Hepatocyte (in vitro differentiated cells): ENCODE results near the gene TAS2R40. TPM values are rescaled to one million over a fixed set of nuclear protein-coding genes. Genes with fewer than 3 reads are reported as not detected.

Experiments used
- DNase-seq: peaks from one replicate; pipeline ENCODE4 v3.0.0-alpha.2; 2016; ENCODE audit warnings: low spot score
- H2AFZ ChIP-seq: fragments of 200-600 bp; sonication (generic); 2 replicates; pipeline ENCODE4 v1.6.0; 2016; ENCODE audit warnings: antibody characterized with exemption, mild to moderate bottlenecking
- H3K27ac ChIP-seq: fragments of 200-600 bp; sonication (generic); 2 replicates; pipeline ENCODE4 v1.5.1; 2016; ENCODE audit warnings: mild to moderate bottlenecking
- H3K27me3 ChIP-seq: fragments of 200-600 bp; sonication (generic); 2 replicates; pipeline ENCODE4 v1.6.1; 2016
- H3K36me3 ChIP-seq: fragments of 200-600 bp; sonication (generic); replicated peaks from 2 replicates; pipeline ENCODE4 v1.5.1; 2016; ENCODE audit warnings: low read depth; ENCODE audit not compliant: insufficient read depth
- H3K4me1 ChIP-seq: fragments of 200-600 bp; sonication (generic); 2 replicates; pipeline ENCODE4 v1.5.1; 2016; ENCODE audit warnings: mild to moderate bottlenecking, moderate library complexity; ENCODE audit not compliant: insufficient read depth
- H3K4me2 ChIP-seq: fragments of 200-600 bp; sonication (generic); 2 replicates; pipeline ENCODE4 v1.6.0; 2016
- H3K4me3 ChIP-seq: fragments of 200-600 bp; sonication (generic); 2 replicates; pipeline ENCODE4 v1.5.1; 2016; ENCODE audit warnings: mild to moderate bottlenecking
- H3K79me2 ChIP-seq: fragments of 200-600 bp; sonication (generic); 2 replicates; pipeline ENCODE4 v1.6.0; 2017; ENCODE audit warnings: mild to moderate bottlenecking
- H3K9me2 ChIP-seq: fragments of 200-600 bp; sonication (generic); replicated peaks from 2 replicates; pipeline ENCODE4 v1.6.0; 2017; ENCODE audit warnings: mild to moderate bottlenecking; ENCODE audit not compliant: insufficient read depth
- H3K9me3 ChIP-seq: fragments of 200-600 bp; sonication (generic); 2 replicates; pipeline ENCODE4 v1.5.1; 2016; ENCODE audit warnings: low read depth, mild to moderate bottlenecking
- H4K20me1 ChIP-seq: fragments of 200-600 bp; sonication (generic); 2 replicates; pipeline ENCODE4 v1.6.0; 2016; ENCODE audit warnings: mild to moderate bottlenecking; ENCODE audit not compliant: insufficient read depth, poor library complexity, severe bottlenecking
- EZH2 ChIP-seq: fragments of 200-600 bp; sonication (generic); IDR thresholded peaks from 2 replicates; pipeline ENCODE4 v1.6.1; 2016; ENCODE audit warnings: antibody characterized with exemption, mild to moderate bottlenecking, borderline replicate concordance
- EZH2phosphoT487 ChIP-seq: fragments of 200-600 bp; sonication (generic); IDR thresholded peaks from one replicate; pipeline ENCODE4 v1.6.1; 2018; ENCODE audit warnings: antibody characterized with exemption, mild to moderate bottlenecking, low read depth, moderate library complexity; ENCODE audit not compliant: unreplicated experiment, severe bottlenecking
- WGBS: methylation state at CpG from one replicate; pipeline ENCODE4 v1.1.6; 2016; ENCODE audit warnings: low lambda C conversion rate; ENCODE audit errors: missing lambda C conversion rate; 5-methylcytosine and 5-hydroxymethylcytosine counted together
- polyA plus RNA-seq: library from polyadenylated mRNA; unstranded; fragments of >200 nt; fragmentation: Nextera tagmentation; extraction: Ambion mirVana; gene quantifications from 2 replicates; pipeline ENCODE4 v1.2.1, GENCODE V29; 2016
- total RNA-seq: library from RNA; depleted of rRNA; stranded (reverse); fragments of >200 nt; gene quantifications from 2 replicates; pipeline ENCODE4 v1.2.3, GENCODE V29; 2014
- TF ChIP-seq, protein P1 (sequence below): fragments of 200-600 bp; sonication (generic); IDR thresholded peaks from 2 replicates; pipeline ENCODE4 v1.5.1; 2016; ENCODE audit warnings: antibody characterized with exemption, mild to moderate bottlenecking; ENCODE audit not compliant: poor library complexity

Gene TAS2R40
- total and polyA plus RNA-seq, 2 experiments from 2014 or later, result not detected

DNA sequence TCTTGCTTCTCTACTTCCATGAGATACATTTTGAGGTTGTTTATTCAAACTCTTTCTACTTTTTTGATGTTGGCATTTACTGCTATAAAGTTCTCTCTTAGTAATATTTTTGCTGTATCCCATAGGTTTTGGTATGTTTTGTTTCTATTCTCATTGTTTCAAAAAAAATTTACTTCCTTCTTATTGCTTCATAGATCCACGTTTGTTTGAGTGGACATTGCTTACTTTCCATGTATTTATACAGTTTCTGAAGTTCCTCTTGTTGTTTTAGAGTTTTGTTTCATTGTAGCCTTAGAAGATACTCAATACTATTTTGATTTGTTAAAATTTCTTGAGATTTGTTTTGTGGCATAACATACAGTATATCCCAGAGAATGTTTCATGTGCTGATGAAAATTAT, 13.7 kb downstream of the TAS2R40 start:
- Histone ChIP-seq H3K9me2 (no peaks in the 10 kb centered on the region), H3K27ac (no peak overlapping the region), H3K4me2 (no peak overlapping the region), H3K27me3 (no peaks in the 10 kb centered on the region), H4K20me1 (no peaks in the 10 kb centered on the region), H3K36me3 (no peaks in the 10 kb centered on the region), H3K79me2 (no peaks in the 10 kb centered on the region), H3K9me3 (peaks cover 5% of the 10 kb centered on the region), H3K4me3 (no peak overlapping the region), H3K4me1 (no peaks in the 10 kb centered on the region), H2AFZ (no peak overlapping the region)
- DNase-seq, result no peak
- WGBS, result 54% methylated on average over 1 of the region's 1 CpG
- TF ChIP-seq, protein P1, sequence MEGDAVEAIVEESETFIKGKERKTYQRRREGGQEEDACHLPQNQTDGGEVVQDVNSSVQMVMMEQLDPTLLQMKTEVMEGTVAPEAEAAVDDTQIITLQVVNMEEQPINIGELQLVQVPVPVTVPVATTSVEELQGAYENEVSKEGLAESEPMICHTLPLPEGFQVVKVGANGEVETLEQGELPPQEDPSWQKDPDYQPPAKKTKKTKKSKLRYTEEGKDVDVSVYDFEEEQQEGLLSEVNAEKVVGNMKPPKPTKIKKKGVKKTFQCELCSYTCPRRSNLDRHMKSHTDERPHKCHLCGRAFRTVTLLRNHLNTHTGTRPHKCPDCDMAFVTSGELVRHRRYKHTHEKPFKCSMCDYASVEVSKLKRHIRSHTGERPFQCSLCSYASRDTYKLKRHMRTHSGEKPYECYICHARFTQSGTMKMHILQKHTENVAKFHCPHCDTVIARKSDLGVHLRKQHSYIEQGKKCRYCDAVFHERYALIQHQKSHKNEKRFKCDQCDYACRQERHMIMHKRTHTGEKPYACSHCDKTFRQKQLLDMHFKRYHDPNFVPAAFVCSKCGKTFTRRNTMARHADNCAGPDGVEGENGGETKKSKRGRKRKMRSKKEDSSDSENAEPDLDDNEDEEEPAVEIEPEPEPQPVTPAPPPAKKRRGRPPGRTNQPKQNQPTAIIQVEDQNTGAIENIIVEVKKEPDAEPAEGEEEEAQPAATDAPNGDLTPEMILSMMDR, result no peak
- no peak for TF ChIP-seq EZH2
- TF ChIP-seq EZH2phosphoT487, result no peak

DNA sequence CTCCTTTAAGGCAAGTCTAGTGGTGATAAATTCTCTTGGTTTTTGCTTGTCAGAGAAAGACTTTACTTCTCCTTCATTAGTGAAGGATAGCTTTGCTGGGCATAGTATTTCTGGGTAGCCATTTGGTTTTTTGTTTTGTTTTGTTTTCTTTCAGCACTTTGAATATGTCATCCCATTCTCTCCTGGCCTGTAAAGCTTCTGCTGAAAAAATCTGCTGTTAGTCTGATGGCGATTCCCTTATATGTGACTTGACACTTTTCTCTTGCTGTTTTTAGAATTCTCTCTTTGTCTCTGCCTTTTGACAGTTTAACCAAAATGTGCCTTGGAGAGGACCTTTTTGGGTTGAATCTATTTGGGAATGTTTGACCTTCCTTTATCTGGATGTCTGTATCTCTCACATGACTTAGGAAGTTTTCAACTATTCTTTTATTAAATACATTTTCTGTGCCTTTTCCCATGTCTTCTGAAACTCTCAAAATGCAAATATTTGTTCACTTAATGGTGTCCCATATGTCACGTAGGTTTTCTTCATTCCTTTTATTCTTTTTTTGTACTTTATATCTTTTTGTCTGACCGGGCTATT, 14.7 kb downstream of the TAS2R40 start:
- DNase-seq, result no peak
- H4K20me1 ChIP-seq, result no peaks in the 10 kb centered on the region
- no peak overlapping the region for H2AFZ ChIP-seq
- H3K9me3 ChIP-seq, result peaks cover 5% of the 10 kb centered on the region
- H3K27me3 ChIP-seq, result no peaks in the 10 kb centered on the region
- no peak overlapping the region for H3K4me3 ChIP-seq
- no peak for TF ChIP-seq EZH2
- no peak for TF ChIP-seq EZH2phosphoT487
- TF ChIP-seq, protein P1, result no peak
- no peaks in the 10 kb centered on the region for H3K9me2 ChIP-seq
- 80% methylated on average over 3 of the region's 3 CpGs for WGBS
- H3K27ac ChIP-seq, result no peak overlapping the region
- H3K79me2 ChIP-seq, result no peaks in the 10 kb centered on the region
- H3K36me3 ChIP-seq, result no peaks in the 10 kb centered on the region
- no peak overlapping the region for H3K4me2 ChIP-seq
- H3K4me1 ChIP-seq, result peaks cover 3% of the 10 kb centered on the region

DNA sequence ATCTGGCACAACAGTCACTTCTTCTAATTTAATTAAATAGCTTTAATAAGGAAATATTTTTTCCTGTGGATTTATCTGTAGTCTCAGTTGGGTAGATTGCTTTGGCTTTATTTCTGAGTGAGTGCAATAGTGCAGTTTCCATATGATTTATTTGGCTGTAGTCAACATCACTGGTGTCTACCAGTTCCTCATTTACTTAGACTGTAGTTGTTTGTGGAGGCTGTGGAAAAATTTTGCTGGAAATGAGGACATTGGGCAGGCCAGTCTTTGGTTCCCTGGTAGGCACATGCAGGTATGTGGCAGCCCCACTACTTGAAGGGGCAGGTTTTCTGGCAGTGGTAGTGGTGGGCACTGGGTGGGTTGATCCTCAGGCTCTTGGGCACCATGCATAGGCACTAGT, 15.5 kb downstream of the TAS2R40 start:
- Histone ChIP-seq H3K27me3 (no peaks in the 10 kb centered on the region), H3K9me2 (no peaks in the 10 kb centered on the region), H3K9me3 (peaks cover 5% of the 10 kb centered on the region), H2AFZ (no peak overlapping the region), H3K4me3 (no peak overlapping the region), H3K4me1 (peaks cover 3% of the 10 kb centered on the region), H3K79me2 (no peaks in the 10 kb centered on the region), H3K27ac (no peak overlapping the region), H4K20me1 (no peaks in the 10 kb centered on the region), H3K4me2 (no peak overlapping the region), H3K36me3 (no peaks in the 10 kb centered on the region)
- TF ChIP-seq EZH2phosphoT487 (no peak), EZH2 (no peak)
- TF ChIP-seq, protein P1, result no peak
- no peak for DNase-seq
